Measurements from ENCODE around the gene PIP4K2C. TPM values are rescaled to one million over a fixed set of nuclear protein-coding genes. Genes with fewer than 3 reads are reported as not detected.
"Not testable (repeated sequence)": the region's sequence is repeated elsewhere in the genome, so short reads cannot be mapped to it uniquely, and the experiment has no call there.

The PIP4K2C gene
- total RNA-seq, 6 experiments from 2014 or later, result 11.3 to 27.6 (median 12.8) TPM

DNA sequence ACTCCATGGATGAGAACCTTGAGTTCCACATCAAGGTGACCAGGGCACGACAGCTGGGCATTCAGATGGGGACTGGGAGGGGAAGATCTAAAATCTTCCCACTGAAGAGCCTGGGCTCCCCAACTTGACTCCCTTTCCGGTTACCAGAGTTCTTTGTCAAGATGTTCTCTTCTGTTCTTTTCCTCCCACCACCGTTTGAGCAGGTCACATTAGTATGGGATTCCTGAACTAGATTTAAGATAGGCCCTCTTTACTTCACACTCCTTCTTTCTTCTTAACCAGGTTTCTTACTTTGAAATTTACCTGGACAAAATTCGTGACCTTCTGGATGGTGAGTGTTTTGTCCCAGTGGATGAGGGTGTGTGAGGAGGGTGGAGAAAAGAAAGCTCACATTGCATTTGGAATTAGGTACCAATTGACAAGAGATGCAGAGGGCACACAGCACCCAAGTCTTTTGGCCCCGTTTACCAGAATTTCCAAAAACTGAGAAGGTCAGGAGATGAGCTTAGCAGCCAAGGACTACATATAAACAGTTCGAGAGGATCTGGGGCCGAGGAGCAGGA is 26.7 kb upstream of the PIP4K2C start:
- Histone ChIP-seq H3K4me3 (no peak overlapping the region), H3K4me1 (no peaks in the 10 kb centered on the region), H3K27ac (no peak overlapping the region), H3K36me3 (no peaks in the 10 kb centered on the region), H3K9me3 (no peaks in the 10 kb centered on the region), H3K27me3 (no peaks in the 10 kb centered on the region)
- WGBS (ENCODE audit: insufficient coverage, low coverage, low lambda C conversion rate, missing lambda C conversion rate), result 64% methylated on average over 7 of the region's 7 CpGs
- no peak for DNase-seq
- TF ChIP-seq POLR2A (IDR thresholded peaks at IDR 0.05) (no peak), CTCF (IDR thresholded peaks at IDR 0.05) (no peak)
- no peak for ATAC-seq
- intact Hi-C loops (cut with DNase I), result no loop called here

DNA sequence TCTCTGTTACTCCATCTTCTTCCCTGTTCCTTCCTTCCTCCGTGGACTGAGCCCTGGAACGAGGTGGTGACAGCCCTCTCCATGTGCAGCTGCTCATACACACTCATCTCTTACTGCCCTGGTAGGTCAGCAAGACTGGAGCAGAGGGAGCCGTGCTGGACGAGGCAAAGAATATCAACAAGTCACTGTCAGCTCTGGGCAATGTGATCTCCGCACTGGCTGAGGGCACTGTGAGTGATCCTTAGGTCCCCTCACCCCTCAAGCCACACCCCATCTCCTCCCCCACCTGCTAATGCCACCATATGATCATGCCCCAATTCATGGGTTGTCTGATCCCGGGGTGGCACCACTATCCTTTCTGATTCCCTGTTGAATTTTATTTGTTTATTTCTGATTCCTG is 22.2 kb upstream of the PIP4K2C start:
- whole genome bisulfite sequencing (ENCODE audit: insufficient coverage, low coverage, low lambda C conversion rate, missing lambda C conversion rate), result 77% methylated on average over 1 of the region's 6 CpGs
- Histone ChIP-seq H3K27me3 (no peaks in the 10 kb centered on the region), H3K4me3 (no peak overlapping the region), H3K9me3 (no peaks in the 10 kb centered on the region), H3K36me3 (no peaks in the 10 kb centered on the region), H3K27ac (no peak overlapping the region), H3K4me1 (no peaks in the 10 kb centered on the region)
- ATAC-seq (no peak), DNase-seq (no peak)
- intact Hi-C loops (cut with DNase I), result no loop called here
- TF ChIP-seq POLR2A (IDR thresholded peaks at IDR 0.05) (no peak), CTCF (IDR thresholded peaks at IDR 0.05) (no peak)

DNA sequence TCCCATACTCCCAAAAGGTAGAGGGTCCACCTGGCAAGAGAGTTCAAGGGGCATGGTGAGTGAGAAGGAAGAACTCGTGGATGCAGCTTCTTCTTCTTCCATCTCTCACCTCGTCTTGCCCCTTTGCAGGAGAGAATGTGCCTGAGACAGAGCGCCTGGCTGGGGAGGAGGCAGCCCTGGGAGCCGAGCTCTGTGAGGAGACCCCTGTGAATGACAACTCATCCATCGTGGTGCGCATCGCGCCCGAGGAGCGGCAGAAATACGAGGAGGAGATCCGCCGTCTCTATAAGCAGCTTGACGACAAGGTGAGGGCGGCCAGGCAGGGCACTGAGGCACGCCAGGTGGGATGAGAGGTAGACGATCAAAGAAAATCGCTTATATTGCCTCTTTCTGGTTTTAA is 21.1 kb upstream of the PIP4K2C start:
- TF ChIP-seq CTCF (IDR thresholded peaks at IDR 0.05), result no peak
- TF ChIP-seq POLR2A (IDR thresholded peaks at IDR 0.05), result no peak
- Histone ChIP-seq H3K27ac (no peak overlapping the region), H3K27me3 (no peaks in the 10 kb centered on the region), H3K4me3 (no peak overlapping the region), H3K9me3 (no peaks in the 10 kb centered on the region), H3K36me3 (no peaks in the 10 kb centered on the region), H3K4me1 (no peaks in the 10 kb centered on the region)
- no peak for DNase-seq
- WGBS (ENCODE audit: insufficient coverage, low coverage, low lambda C conversion rate, missing lambda C conversion rate), result 74% methylated on average over 18 of the region's 18 CpGs
- intact Hi-C loops (cut with DNase I), result no loop called here
- no peak for ATAC-seq

- H3K4me1 ChIP-seq; DNase-seq; H3K27ac ChIP-seq; ATAC-seq; H3K27me3 ChIP-seq; H3K9me3 ChIP-seq; H3K4me3 ChIP-seq; intact Hi-C loops (cut with DNase I); H3K36me3 ChIP-seq: not testable (repeated sequence)
- WGBS (ENCODE audit: insufficient coverage, low coverage, low lambda C conversion rate, missing lambda C conversion rate), result 66% methylated on average over 12 of the region's 13 CpGs
Observed at GRCh38 chr12:57570438-57570837, 20.6 kb upstream of the PIP4K2C start.

DNA sequence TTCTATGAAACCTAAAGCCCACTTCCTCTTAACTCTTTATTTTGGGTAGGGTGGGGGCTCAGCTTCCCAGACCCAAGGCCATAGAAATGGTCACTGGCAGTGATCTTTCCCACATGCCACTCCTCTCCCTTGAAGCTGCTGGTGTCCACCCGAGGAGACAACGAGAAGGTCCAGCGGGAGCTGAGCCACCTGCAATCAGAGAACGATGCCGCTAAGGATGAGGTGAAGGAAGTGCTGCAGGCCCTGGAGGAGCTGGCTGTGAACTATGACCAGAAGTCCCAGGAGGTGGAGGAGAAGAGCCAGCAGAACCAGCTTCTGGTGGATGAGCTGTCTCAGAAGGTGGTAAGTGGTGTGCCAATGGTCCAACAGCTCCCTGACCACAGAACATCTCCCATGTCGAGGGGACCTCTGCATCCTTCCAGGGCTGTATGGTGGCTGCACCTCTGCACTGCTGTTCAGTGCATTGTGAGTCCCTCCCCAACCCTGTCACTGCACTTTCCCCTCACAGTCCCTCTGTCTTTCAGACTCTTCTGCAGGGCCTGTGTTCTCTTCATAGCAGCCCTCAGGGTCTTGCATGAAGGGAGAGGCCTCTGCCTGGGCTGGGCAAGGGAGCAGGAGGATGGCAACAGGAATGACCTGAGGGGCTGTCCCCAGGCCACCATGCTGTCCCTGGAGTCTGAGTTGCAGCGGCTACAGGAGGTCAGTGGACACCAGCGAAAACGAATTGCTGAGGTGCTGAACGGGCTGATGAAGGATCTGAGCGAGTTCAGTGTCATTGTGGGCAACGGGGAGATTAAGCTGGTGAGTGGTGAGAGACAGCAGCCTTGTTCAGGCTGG is 18.8 kb upstream of the PIP4K2C start:
- intact Hi-C loops (cut with DNase I), result no loop called here
- no peak for TF ChIP-seq CTCF (IDR thresholded peaks at IDR 0.05)
- TF ChIP-seq POLR2A (IDR thresholded peaks at IDR 0.05), result no peak
- H3K36me3 ChIP-seq, result no peaks in the 10 kb centered on the region
- 83% methylated on average over 10 of the region's 12 CpGs for WGBS (ENCODE audit: insufficient coverage, low coverage, low lambda C conversion rate, missing lambda C conversion rate)
- no peaks in the 10 kb centered on the region for H3K27me3 ChIP-seq
- H3K27ac ChIP-seq, result no peak overlapping the region
- no peaks in the 10 kb centered on the region for H3K4me1 ChIP-seq
- H3K4me3 ChIP-seq, result no peak overlapping the region
- ATAC-seq, result peak in 1 of 4 donors; percentile 15
- no peak for DNase-seq
- H3K9me3 ChIP-seq, result no peaks in the 10 kb centered on the region

All from right lobe of liver (tissue), 6 donors.